ENCODE results near the gene PTPRK. TPM values are rescaled to one million over a fixed set of nuclear protein-coding genes. Genes with fewer than 3 reads are reported as not detected.

PTPRK gene
- total and polyA plus RNA-seq, 9 of the 15 experiments (the other 6 are each of a cell fraction or from before 2014, with no cell fraction given): 0.04 to 0.51 TPM; not detected in 7

DNA sequence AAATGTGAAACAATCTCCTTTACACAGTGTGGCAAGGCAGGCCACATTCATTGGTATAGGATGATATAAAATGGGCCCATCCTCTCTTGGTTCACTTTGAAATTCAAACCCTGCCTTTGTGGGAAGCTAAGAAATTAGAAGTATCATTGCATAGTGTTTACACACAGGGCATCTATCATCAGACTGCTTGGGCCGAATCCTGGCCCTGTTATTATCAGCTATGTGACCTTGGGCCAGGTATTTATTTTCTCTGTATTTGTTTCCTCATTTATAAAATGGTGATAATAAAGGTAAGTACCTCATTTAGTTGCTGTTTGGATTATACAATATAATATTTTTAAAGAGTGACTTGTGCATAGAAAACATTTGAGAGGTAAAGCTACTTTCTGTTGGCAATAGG lies 45.5 kb downstream of the PTPRK start:
- no peaks in the 10 kb centered on the region for H3K9me1 ChIP-seq (ENCODE audit: control insufficient read depth, insufficient read depth, low read length)
- intact Hi-C loops (cut with micrococcal nuclease): no loop called here
- ATAC-seq (no peak), DNase-seq (ENCODE audit: extremely low read depth in 1 of 4, low spot score in 3 of 4) (no peak), FAIRE-seq (no peak)
- in situ Hi-C loops (cut with MboI): no loop called here
- ChIA-PET CTCF (ENCODE audit: low intra/inter-chr PET ratio) (no interaction called here), POLR2A (no interaction called here)
- H3K27me3 ChIP-seq (ENCODE audit: control insufficient read depth in 2 of 2, insufficient read depth in 2 of 2, low read length in 2 of 2): no peaks in the 10 kb centered on the region
- no peak overlapping the region for H3K9ac ChIP-seq (ENCODE audit: insufficient read depth in 1 of 2, low read depth in 2 of 2, low read length in 2 of 2)
- no peaks in the 10 kb centered on the region for H3K4me1 ChIP-seq (replicated peaks in 1 of 2; ENCODE audit: control insufficient read depth in 2 of 2, insufficient read depth in 2 of 2, low read length in 2 of 2)
- no peak overlapping the region for H2AFZ ChIP-seq (ENCODE audit: low read depth, low read length)
- WGBS (ENCODE audit: insufficient coverage, low coverage, missing lambda C conversion rate): 0% methylated on average over 1 of the region's 1 CpG
- no peak overlapping the region for H3K4me2 ChIP-seq (ENCODE audit: insufficient read depth, low read length)
- no peaks in the 10 kb centered on the region for H3K36me3 ChIP-seq (ENCODE audit: control insufficient read depth, insufficient read depth, low read length)
- H4K20me1 ChIP-seq (replicated peaks; ENCODE audit: control insufficient read depth, insufficient read depth, low read length): no peaks in the 10 kb centered on the region
- H3K4me3 ChIP-seq: no peak overlapping the region
- no TSS peak for BruUV-seq (replicated peaks)
- TF ChIP-seq MED1 (CRISPR knock-in tag; IDR thresholded peaks at IDR 0.05; ENCODE audit: borderline replicate concordance): no peak
- TF ChIP-seq NR1H2 (CRISPR knock-in tag; IDR thresholded peaks at IDR 0.05): no peak
- TF ChIP-seq C11orf30 (IDR thresholded peaks at IDR 0.05; ENCODE audit: low read depth): no peak
- no peak for TF ChIP-seq MECOM (CRISPR knock-in tag; IDR thresholded peaks at IDR 0.05)
- no peak for TF ChIP-seq SNAPC5 (CRISPR knock-in tag; IDR thresholded peaks at IDR 0.05)
- no peak for TF ChIP-seq ZNF263 (CRISPR knock-in tag; IDR thresholded peaks at IDR 0.05; ENCODE audit: borderline replicate concordance)
- no peak for TF ChIP-seq ZNF408 (CRISPR knock-in tag; IDR thresholded peaks at IDR 0.05; ENCODE audit: low read depth)
- no peak for TF ChIP-seq NFIC (IDR thresholded peaks at IDR 0.05)
- no peak for TF ChIP-seq CBFB (CRISPR knock-in tag; IDR thresholded peaks at IDR 0.05)
- TF ChIP-seq BRD9 (IDR thresholded peaks at IDR 0.05; ENCODE audit: low read depth, partially characterized antibody): no peak
- no peak for TF ChIP-seq KDM5B (IDR thresholded peaks at IDR 0.05; ENCODE audit: insufficient replicate concordance, low read depth, low read length)
- TF ChIP-seq ZBTB12 (CRISPR knock-in tag; IDR thresholded peaks at IDR 0.05): no peak
- no peak for TF ChIP-seq MTF1 (CRISPR knock-in tag; IDR thresholded peaks at IDR 0.05; ENCODE audit: borderline replicate concordance)
- no peaks in the 10 kb centered on the region; the same call in 1 of the 2 replicates for H3K9me3 ChIP-seq (replicated peaks; ENCODE audit: control insufficient read depth, insufficient read depth, low read depth, low read length)
- H3K27ac ChIP-seq (ENCODE audit: extremely low read depth, low read depth, low read length): no peak overlapping the region
- H3K79me2 ChIP-seq (ENCODE audit: control insufficient read depth, insufficient read depth, low read length): no peaks in the 10 kb centered on the region

Data from K562 (cell line).